ENCODE data around the gene TBC1D19. TPM values are rescaled to one million over a fixed set of nuclear protein-coding genes. Genes with fewer than 3 reads are reported as not detected.

TBC1D19 gene
- total and polyA plus RNA-seq, 2 donors (not counting 1 experiment from before 2014, with no cell fraction given), result 1.8 to 11.0 TPM

DNA sequence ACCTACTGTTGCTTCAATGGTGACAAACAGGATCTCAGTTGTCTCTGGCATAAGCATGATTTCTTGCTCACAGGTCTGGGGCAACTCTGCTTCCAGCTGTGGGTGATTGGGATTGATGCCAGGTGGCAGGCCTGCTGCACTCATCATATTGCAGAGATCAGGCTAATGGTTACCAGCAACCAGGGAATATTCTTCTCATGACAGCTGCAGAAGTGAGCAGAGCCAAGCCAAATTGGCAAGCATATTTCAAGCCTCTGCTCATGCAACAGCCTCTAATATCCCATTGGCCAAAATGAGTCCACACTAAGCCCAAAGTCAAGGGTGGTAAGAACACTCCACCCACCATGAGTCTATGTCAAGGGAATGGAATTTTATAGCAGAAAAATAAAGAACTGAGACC lies 26.7 kb upstream of the TBC1D19 start:
- intact Hi-C loops (cut with micrococcal nuclease), result no loop called here

DNA sequence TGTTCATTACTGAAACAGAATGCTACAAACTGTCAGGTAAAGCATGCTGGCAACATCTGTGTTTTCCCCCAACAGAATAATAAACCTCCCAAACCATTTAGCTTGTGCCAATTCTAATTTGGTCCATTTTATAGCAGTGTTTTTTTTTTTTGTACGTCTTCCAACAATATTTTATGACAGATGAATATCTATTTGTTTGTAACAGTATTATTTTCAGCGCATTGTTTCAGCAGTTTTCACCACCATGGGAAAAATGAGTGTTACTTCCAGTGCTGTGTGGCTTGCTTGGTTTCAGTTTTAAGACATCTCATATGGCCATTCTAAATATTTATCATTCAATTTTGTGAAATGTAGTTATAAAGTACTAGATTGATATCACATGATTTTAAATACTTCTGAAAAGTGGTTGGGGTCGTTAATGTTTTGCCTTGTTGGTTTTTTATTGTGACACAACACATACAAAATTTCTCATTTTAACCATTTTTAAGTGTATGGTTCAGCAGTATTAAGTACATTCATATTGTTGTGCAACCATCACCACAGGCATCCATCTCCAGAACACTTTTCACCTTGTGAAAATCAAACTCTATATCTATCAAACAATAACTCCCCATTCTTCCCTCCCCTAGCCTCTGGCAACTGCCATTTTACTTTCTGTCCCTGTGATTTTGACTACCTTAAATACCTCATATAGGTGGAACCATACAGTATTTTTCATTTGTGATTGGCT lies 25.6 kb upstream of the TBC1D19 start:
- no CpG with 5 or more reads among the region's 3 CpGs for WGBS (ENCODE audit: insufficient coverage)
- H3K27ac ChIP-seq (ENCODE audit: low read length in 2 of 2), result no peak overlapping the region
- no peak overlapping the region for H3K4me3 Mint-ChIP-seq
- no peaks in the 10 kb centered on the region for H3K79me2 ChIP-seq (ENCODE audit: control insufficient read depth, insufficient read depth, low read length)
- no peaks in the 10 kb centered on the region for H3K4me1 Mint-ChIP-seq
- POLR2A ChIA-PET, result no interaction called here
- CTCF ChIA-PET, result no interaction called here
- H3K27me3 ChIP-seq (replicated peaks in 1 of 4; ENCODE audit: control extremely low read depth in 1 of 4, control insufficient read depth in 3 of 4, insufficient read depth in 4 of 4, low read length in 3 of 4), result peaks cover 0 to 15% (median 0%) of the 10 kb centered on the region in 4 experiments
- no peak overlapping the region for H2AFZ ChIP-seq (ENCODE audit: insufficient read depth, low read depth, low read length, poor library complexity, severe bottlenecking)
- H3K27me3 Mint-ChIP-seq, result peaks cover 42% of the 10 kb centered on the region
- ATAC-seq (ENCODE audit: low read depth) (no peak), DNase-seq (no peak)
- intact Hi-C loops (cut with micrococcal nuclease), result no loop called here
- no peaks in the 10 kb centered on the region for H3K4me1 ChIP-seq (ENCODE audit: control insufficient read depth in 2 of 2, insufficient read depth in 2 of 2, low read length in 2 of 2)
- no peaks in the 10 kb centered on the region for H4K20me1 ChIP-seq (ENCODE audit: control insufficient read depth, insufficient read depth, low read length, poor library complexity, severe bottlenecking)
- H3K9me3 ChIP-seq (ENCODE audit: control extremely low read depth in 1 of 3, control insufficient read depth in 2 of 3, insufficient read depth in 1 of 3, low read length in 2 of 3), result peaks cover 0 to 10% (median 3%) of the 10 kb centered on the region in 3 donors
- H3K4me3 ChIP-seq (ENCODE audit: control extremely low read depth in 1 of 5, extremely low read depth in 1 of 5, insufficient read depth in 1 of 5, low read depth in 2 of 5, low read length in 4 of 5), result no peak overlapping the region
- no peak for TF ChIP-seq EZH2 (IDR thresholded peaks at IDR 0.05; ENCODE audit: borderline replicate concordance, insufficient read depth, low read depth, low read length, poor library complexity, severe bottlenecking)
- TF ChIP-seq, protein P1, sequence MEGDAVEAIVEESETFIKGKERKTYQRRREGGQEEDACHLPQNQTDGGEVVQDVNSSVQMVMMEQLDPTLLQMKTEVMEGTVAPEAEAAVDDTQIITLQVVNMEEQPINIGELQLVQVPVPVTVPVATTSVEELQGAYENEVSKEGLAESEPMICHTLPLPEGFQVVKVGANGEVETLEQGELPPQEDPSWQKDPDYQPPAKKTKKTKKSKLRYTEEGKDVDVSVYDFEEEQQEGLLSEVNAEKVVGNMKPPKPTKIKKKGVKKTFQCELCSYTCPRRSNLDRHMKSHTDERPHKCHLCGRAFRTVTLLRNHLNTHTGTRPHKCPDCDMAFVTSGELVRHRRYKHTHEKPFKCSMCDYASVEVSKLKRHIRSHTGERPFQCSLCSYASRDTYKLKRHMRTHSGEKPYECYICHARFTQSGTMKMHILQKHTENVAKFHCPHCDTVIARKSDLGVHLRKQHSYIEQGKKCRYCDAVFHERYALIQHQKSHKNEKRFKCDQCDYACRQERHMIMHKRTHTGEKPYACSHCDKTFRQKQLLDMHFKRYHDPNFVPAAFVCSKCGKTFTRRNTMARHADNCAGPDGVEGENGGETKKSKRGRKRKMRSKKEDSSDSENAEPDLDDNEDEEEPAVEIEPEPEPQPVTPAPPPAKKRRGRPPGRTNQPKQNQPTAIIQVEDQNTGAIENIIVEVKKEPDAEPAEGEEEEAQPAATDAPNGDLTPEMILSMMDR (IDR thresholded peaks at IDR 0.05), result no peak
- no peak overlapping the region for H3K27ac Mint-ChIP-seq
- H3K4me2 ChIP-seq (replicated peaks; ENCODE audit: low read depth, low read length, poor library complexity, severe bottlenecking), result no peak overlapping the region
- H3K36me3 ChIP-seq (replicated peaks in 1 of 2; ENCODE audit: control extremely low read depth in 1 of 2, control insufficient read depth in 1 of 2, extremely low read depth in 1 of 2, insufficient read depth in 2 of 2, low read length in 1 of 2), result no peaks in the 10 kb centered on the region
- H3K9ac ChIP-seq (ENCODE audit: low read length), result no peak overlapping the region
- H3K9me3 Mint-ChIP-seq (ENCODE audit: insufficient read depth), result peaks cover 10% of the 10 kb centered on the region

More for the DNA sequence above, 26.7 kb upstream of the TBC1D19 start:
- no peak overlapping the region for H3K9ac ChIP-seq (ENCODE audit: low read length)
- POLR2A ChIA-PET, result no interaction called here
- no peaks in the 10 kb centered on the region for H3K79me2 ChIP-seq (ENCODE audit: control insufficient read depth, insufficient read depth, low read length)
- no peak overlapping the region for H3K4me2 ChIP-seq (replicated peaks; ENCODE audit: low read depth, low read length, poor library complexity, severe bottlenecking)
- no peaks in the 10 kb centered on the region for H3K4me1 ChIP-seq (ENCODE audit: control insufficient read depth in 2 of 2, insufficient read depth in 2 of 2, low read length in 2 of 2)
- Mint-ChIP-seq H3K9me3 (ENCODE audit: insufficient read depth) (peaks cover 10% of the 10 kb centered on the region), H3K4me1 (no peaks in the 10 kb centered on the region), H3K27me3 (peaks cover 48% of the 10 kb centered on the region), H3K27ac (no peak overlapping the region), H3K4me3 (no peak overlapping the region)
- CTCF ChIA-PET, result no interaction called here
- H3K27ac ChIP-seq (ENCODE audit: low read length in 2 of 2), result no peak overlapping the region
- no peaks in the 10 kb centered on the region for H4K20me1 ChIP-seq (ENCODE audit: control insufficient read depth, insufficient read depth, low read length, poor library complexity, severe bottlenecking)
- ATAC-seq (ENCODE audit: low read depth) (no peak), DNase-seq (no peak)
- no peak overlapping the region for H3K4me3 ChIP-seq (ENCODE audit: control extremely low read depth in 1 of 5, extremely low read depth in 1 of 5, insufficient read depth in 1 of 5, low read depth in 2 of 5, low read length in 4 of 5)
- H3K9me3 ChIP-seq (ENCODE audit: control extremely low read depth in 1 of 3, control insufficient read depth in 2 of 3, insufficient read depth in 1 of 3, low read length in 2 of 3), result peaks cover 0 to 10% (median 3%) of the 10 kb centered on the region in 3 donors
- H2AFZ ChIP-seq (ENCODE audit: insufficient read depth, low read depth, low read length, poor library complexity, severe bottlenecking), result no peak overlapping the region
- H3K27me3 ChIP-seq (replicated peaks in 1 of 4; ENCODE audit: control extremely low read depth in 1 of 4, control insufficient read depth in 3 of 4, insufficient read depth in 4 of 4, low read length in 3 of 4), result peaks cover 0 to 15% (median 0%) of the 10 kb centered on the region in 4 experiments
- H3K36me3 ChIP-seq (replicated peaks in 1 of 2; ENCODE audit: control extremely low read depth in 1 of 2, control insufficient read depth in 1 of 2, extremely low read depth in 1 of 2, insufficient read depth in 2 of 2, low read length in 1 of 2), result no peaks in the 10 kb centered on the region
- TF ChIP-seq EZH2 (IDR thresholded peaks at IDR 0.05; ENCODE audit: borderline replicate concordance, insufficient read depth, low read depth, low read length, poor library complexity, severe bottlenecking), result no peak
- TF ChIP-seq, protein P1 (IDR thresholded peaks at IDR 0.05), result no peak
